GM19372 (cell line): ENCODE data around the gene C22orf15.

ENCODE experiments used
- ATAC-seq: cut with Tn5 transposase; IDR thresholded peaks from one replicate; pipeline ENCODE4 v1.9.1; 2021; ENCODE audit warnings: mild to moderate bottlenecking, low read depth, moderate library complexity; ENCODE audit not compliant: unreplicated experiment

C22orf15 gene

DNA sequence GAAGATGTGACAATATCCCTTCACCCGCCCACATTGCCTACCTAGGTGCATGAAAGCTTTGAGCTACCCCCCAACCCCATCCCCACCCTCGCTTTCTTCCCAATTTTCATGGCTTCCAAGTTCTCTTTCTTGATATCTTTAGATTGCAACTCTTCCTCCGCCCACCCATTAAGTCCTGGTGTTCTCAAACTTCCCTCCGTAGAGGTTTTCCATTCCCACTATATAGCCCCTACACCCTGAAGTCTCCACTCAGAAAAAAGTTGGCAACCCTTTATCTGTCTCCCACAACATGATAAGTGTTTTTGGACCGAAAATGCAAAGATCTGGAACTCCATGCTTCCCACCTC, 12.4 kb upstream of the C22orf15 start:
- no peak for ATAC-seq

DNA sequence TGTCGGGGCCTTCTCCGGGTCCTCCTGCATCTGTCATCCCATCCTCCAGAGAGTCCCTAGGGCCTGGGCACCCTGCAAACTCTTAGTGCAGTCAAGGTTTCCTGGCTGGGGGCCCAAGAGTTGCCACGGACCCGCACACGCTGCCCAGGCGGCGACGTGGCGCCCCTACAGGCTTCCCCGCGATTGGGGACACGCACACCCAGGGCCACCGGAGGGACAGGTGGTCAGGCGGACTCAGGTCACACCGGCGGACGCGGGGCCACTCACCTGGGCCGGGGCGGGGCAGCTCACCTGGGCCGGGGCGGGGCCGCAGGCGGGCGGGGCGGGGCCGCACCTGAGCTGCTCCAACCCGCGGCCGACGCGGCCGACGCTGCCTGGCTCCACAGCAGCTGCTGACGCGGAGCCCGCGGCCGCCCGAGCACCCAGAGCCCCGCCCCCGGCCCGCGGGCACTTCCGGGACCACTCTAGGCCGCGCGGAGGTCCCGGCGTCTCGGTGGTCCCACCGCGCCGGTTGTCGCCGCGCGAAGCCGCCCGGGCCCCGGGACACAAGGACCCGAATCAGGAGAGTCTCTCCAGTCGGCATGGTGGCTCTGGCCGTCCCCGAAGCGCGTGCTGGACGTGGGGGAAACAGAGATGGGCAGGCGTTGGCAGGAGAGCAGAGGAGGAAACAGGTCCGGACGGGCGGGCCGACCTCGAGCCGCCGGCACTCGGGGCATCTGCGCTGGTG, 11.9 kb upstream of the C22orf15 start, which contains the start of gene ZNF70:
TSS of gene ZNF70 (minus strand) at position 399 of the 727 bp plus-strand sequence. CDS start 5,972 bp downstream, outside the sequence.
- ATAC-seq: peak; percentile 77

GRCh38 chr22:23751441-23751996, 11.3 kb upstream of the C22orf15 start:
- ATAC-seq: no peak

GRCh38 chr22:23752090-23752691, 10.6 kb upstream of the C22orf15 start:
- ATAC-seq: no peak

GRCh38 chr22:23752750-23753149, 10.0 kb upstream of the C22orf15 start:
- ATAC-seq: no peak

GRCh38 chr22:23753385-23753784, 9.4 kb upstream of the C22orf15 start:
- no peak for ATAC-seq

DNA sequence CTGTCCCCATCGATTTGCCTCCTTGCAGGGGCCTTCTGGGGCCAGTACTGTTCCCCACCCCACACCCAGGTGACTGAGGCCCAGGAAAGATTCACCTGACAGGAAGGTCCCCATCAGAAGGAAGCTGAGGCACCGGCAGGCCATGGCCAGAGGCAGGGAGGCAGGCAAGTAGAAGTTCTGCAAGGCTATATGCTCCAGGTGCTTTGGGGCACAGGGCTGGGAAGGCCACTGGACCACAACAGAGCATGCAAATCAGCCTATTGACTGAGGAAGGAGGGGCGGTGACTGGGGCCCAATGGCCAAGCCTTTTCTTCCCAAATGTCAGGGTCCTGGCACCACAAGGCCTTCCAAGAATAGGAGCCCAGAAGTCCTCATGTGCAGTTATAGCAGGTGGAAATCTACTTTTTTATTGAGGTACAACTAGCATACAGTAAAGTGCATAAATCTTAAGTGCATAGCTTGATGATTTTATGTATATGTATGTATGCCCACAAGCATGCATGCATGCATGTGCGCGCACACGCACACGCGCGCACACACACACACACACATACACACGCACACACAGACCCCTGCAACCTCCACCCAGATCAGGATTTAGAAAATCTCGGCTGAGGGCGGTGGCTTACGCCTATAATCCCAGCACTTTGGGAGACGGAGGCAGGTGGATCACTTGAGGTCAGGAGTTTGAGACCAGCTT, 8.4 kb upstream of the C22orf15 start, which contains the start of gene VPREB3:
TSS of gene VPREB3 (minus strand) at position 206 of the 700 bp plus-strand sequence. CDS start at position 144, 62 bp downstream.
- no peak for ATAC-seq

DNA sequence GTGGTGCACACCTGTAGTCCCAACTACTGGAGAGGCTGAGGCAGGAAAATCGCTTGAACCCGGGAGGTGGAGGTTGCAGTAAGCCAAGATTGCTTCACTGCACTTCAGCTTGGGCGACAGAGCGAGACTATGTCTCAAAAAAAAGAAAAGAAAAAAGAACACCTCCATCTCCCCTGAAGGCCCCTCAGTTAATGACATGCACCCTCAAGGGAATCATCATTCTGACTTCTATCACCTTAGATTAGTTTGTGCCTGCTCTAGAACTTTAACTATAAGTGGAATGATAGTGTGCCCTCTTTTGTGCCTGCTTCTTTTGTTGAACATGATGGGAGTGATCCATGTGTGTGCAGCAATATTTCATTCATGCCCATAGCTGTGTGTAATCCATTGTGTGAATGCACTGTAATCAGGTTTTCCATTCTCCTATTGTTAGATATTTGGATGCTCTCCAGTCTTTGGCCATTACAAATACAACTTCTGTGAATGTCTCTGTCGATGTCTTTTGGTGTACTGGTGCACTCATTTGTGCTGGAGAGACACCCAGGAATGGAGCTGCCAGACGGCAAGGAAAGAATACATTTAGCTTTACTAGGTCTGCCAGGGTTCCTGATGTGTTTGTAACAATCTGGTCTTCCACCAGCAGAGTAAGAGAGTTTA, 7.7 kb upstream of the C22orf15 start:
- no peak for ATAC-seq

DNA sequence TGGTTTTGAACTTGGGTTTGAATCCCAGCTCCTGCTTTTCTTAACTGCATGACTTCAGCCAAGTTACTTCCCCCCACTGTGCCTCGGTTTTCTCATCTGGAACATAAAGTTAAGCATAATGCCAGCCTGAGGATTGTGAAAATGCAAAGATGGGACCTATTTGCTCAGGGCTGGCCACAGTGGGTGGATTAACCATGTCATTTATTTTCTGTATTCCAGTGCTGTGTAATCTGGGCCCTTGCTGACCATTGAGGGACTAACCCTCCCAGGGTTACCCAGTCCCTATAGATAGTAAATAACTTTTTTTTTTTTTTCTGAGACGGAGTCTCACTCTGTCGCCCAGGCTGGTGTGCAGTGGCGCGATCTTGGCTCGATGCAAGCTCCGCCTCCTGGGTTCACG, 7.1 kb upstream of the C22orf15 start:
- ATAC-seq: no peak

- no peak for ATAC-seq
These were observed 5.9 kb upstream of the C22orf15 start for GRCh38 chr22:23756891-23757290.

- ATAC-seq: no peak
These were observed 3.2 kb upstream of the C22orf15 start for GRCh38 chr22:23759566-23759965.

- ATAC-seq: no peak
These were observed 2.7 kb upstream of the C22orf15 start for GRCh38 chr22:23760056-23760455.

DNA sequence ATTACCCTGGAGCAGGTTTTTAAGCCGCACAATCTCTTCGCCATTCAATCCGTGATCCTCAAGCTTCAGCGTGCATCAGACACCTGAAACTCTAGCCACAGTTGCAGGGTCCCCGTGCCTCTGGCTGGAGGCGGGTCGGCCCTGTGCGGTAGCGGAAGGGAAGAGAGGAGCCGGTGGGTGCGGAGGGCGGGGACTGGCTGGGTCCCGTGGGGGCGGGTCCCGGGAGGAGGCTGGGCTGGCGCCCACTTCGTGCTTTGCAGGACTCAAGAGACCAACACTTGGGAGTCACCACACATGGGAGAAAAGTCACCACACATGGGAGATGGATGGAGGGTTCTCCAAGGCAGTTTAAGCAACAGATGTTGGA, 772 bp downstream of the C22orf15 start:
- no peak for ATAC-seq

DNA sequence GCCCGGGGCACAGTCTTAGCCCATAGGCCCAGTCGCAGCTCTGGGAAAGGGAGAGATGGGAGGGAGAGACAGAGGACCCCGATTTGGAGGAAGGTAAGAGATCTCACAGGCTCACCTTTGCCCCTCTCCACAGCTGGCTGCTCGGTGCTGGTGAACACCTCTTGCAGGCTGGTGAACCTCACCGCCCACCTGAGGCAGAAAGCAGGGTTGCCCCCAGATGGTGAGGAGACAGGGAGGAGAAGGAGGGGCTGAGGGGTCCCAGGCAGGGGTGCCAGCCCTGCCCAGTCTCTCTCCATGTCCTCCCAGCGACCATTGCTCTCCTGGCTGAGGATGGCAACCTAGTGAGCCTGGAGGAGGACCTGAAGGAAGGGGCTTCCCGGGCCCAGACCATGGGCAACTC, 1.2 kb downstream of the C22orf15 start:
- ATAC-seq: no peak

GRCh38 chr22:23764899-23765881, 2.4 kb downstream of the C22orf15 start:
- ATAC-seq: no peak

DNA sequence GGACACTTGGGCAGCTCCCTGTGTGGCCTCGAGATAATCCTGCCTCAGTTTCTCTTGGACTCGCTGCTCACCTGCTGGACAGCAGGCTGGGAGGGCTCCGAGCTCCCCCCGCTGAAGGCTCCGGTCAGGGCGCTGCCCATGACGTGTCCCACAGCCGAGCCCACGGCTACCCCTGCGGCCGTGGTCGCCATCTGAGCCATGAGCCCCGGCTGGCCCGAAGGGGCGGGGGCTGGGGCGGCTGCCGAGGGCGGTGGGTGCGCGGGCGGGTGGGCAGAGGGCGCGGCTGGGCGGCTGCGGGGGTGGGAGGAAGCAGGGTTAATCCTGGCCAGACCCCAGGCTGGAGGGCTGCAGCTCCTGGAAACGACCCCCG, 4.5 kb downstream of the C22orf15 start:
- no peak for ATAC-seq

GRCh38 chr22:23767673-23768548, 5.1 kb downstream of the C22orf15 start, which contains the start of gene CHCHD10:
Gene CHCHD10 (minus strand): TSS chr22:23767972. CDS start chr22:23767874, 98 bp downstream.
- no peak for ATAC-seq

GRCh38 chr22:23769321-23769965, 6.7 kb downstream of the C22orf15 start:
- no peak for ATAC-seq
